ENCODE measurements around the gene TRIM9.

GRCh38 chr14:51081712-51082111 is 13.2 kb downstream of the TRIM9 start:
- no peak for TF ChIP-seq POLR2A (IDR thresholded peaks at IDR 0.05)
- TF ChIP-seq CTCF (IDR thresholded peaks at IDR 0.05) = no peak

All from ovary (tissue), 3 donors.